ENCODE results near the gene ROMO1. TPM values are rescaled to one million over a fixed set of nuclear protein-coding genes. Genes with fewer than 3 reads are reported as not detected.

Gene ROMO1
- total and polyA plus RNA-seq, 2 experiments from 2014 or later = 152 to 881 TPM

Other genes with a start within 250 kb of the ROMO1 start
- gene CEP250, start 243.8 kb upstream of the ROMO1 start, total RNA-seq (2014; rRNA removed; shearing (Covaris generic)) = 28.0 and 39.0 TPM in 2 replicates
- 28.9 and 29.1 TPM in 2 replicates for gene CEP250, start 243.8 kb upstream of the ROMO1 start, polyA plus RNA-seq (2016; fragmentation: Nextera tagmentation; extraction: Ambion mirVana)
- gene C20orf173, start 169.8 kb upstream of the ROMO1 start, total RNA-seq (2014; rRNA removed; shearing (Covaris generic)) = not detected in 2 replicates
- gene C20orf173, start 169.8 kb upstream of the ROMO1 start, polyA plus RNA-seq (2016; fragmentation: Nextera tagmentation; extraction: Ambion mirVana) = not detected in 2 replicates
- gene ERGIC3, start 157.3 kb upstream of the ROMO1 start, total RNA-seq (2014; rRNA removed; shearing (Covaris generic)) = 121 and 147 TPM in 2 replicates
- 139 and 155 TPM in 2 replicates for gene ERGIC3, start 157.3 kb upstream of the ROMO1 start, polyA plus RNA-seq (2016; fragmentation: Nextera tagmentation; extraction: Ambion mirVana)
- 0.39 and 2.7 TPM in 2 replicates for gene SPAG4, start 83.6 kb upstream of the ROMO1 start, total RNA-seq (2014; rRNA removed; shearing (Covaris generic))
- 2.9 and 3.8 TPM in 2 replicates for gene SPAG4, start 83.6 kb upstream of the ROMO1 start, polyA plus RNA-seq (2016; fragmentation: Nextera tagmentation; extraction: Ambion mirVana)
- gene CPNE1, start 34.5 kb upstream of the ROMO1 start, total RNA-seq (2014; rRNA removed; shearing (Covaris generic)) = 158 and 189 TPM in 2 replicates
- 196 and 221 TPM in 2 replicates for gene CPNE1, start 34.5 kb upstream of the ROMO1 start, polyA plus RNA-seq (2016; fragmentation: Nextera tagmentation; extraction: Ambion mirVana)
- 81.3 and 82.2 TPM in 2 replicates for gene RBM12, start 34.5 kb upstream of the ROMO1 start, total RNA-seq (2014; rRNA removed; shearing (Covaris generic))
- 21.0 and 22.3 TPM in 2 replicates for gene RBM12, start 34.5 kb upstream of the ROMO1 start, polyA plus RNA-seq (2016; fragmentation: Nextera tagmentation; extraction: Ambion mirVana)
- 35.7 and 45.9 TPM in 2 replicates for gene NFS1, start 53 bp upstream of the ROMO1 start, total RNA-seq (2014; rRNA removed; shearing (Covaris generic))
- gene NFS1, start 53 bp upstream of the ROMO1 start, polyA plus RNA-seq (2016; fragmentation: Nextera tagmentation; extraction: Ambion mirVana) = 19.7 and 22.8 TPM in 2 replicates
- gene RBM39, start 42.9 kb downstream of the ROMO1 start, total RNA-seq (2014; rRNA removed; shearing (Covaris generic)) = 248 and 259 TPM in 2 replicates
- gene RBM39, start 42.9 kb downstream of the ROMO1 start, polyA plus RNA-seq (2016; fragmentation: Nextera tagmentation; extraction: Ambion mirVana) = 413 and 420 TPM in 2 replicates
- 56.6 and 71.8 TPM in 2 replicates for gene PHF20, start 72.6 kb downstream of the ROMO1 start, total RNA-seq (2014; rRNA removed; shearing (Covaris generic))
- gene PHF20, start 72.6 kb downstream of the ROMO1 start, polyA plus RNA-seq (2016; fragmentation: Nextera tagmentation; extraction: Ambion mirVana) = 103 TPM in 2 replicates

Measured in GM23338 (cell line).